H1 (cell line): ENCODE data around the gene OSCP1.

Experiments
- CHD1 ChIP-seq: IDR thresholded peaks from 2 replicates; pipeline ENCODE4 v1.6.1; 2012; ENCODE audit warnings: low read depth, low read length, improper control_type of control experiment
- CHD2 ChIP-seq: IDR thresholded peaks from 2 replicates; pipeline ENCODE4 v1.6.1; 2012; ENCODE audit warnings: low read length, improper control_type of control experiment
- EZH2 ChIP-seq: fragments of 200-600 bp; sonication (generic); IDR thresholded peaks from 2 replicates; pipeline ENCODE4 v1.7.1; 2012; ENCODE audit warnings: low read depth, mild to moderate bottlenecking, moderate library complexity, low read length, inconsistent platforms; ENCODE audit not compliant: severe bottlenecking
- GABPA ChIP-seq: IDR thresholded peaks from 2 replicates; pipeline ENCODE4 v1.6.1; 2011; ENCODE audit warnings: mild to moderate bottlenecking, low read length, moderate library complexity, borderline replicate concordance; ENCODE audit not compliant: insufficient read depth
- JUN ChIP-seq: IDR thresholded peaks from 2 replicates; pipeline ENCODE4 v1.6.1; 2011; ENCODE audit warnings: low read depth, mild to moderate bottlenecking, improper control_type of control experiment, low read length
- POLR2AphosphoS5 ChIP-seq: IDR thresholded peaks from 2 replicates; pipeline ENCODE4 v1.6.1; 2011; ENCODE audit warnings: low read depth, low read length
- TF ChIP-seq, protein P1 (sequence below), 3 experiments: IDR thresholded peaks; 1 replicate in 2 of 3; 2 replicates in 1 of 3; pipeline versions ENCODE4 v1.5.1 to v1.6.1; 2011; ENCODE audit warnings: low read length in 3 of 3, mild to moderate bottlenecking in 3 of 3, inconsistent platforms in 2 of 3, low read depth in 1 of 3, moderate library complexity in 1 of 3; ENCODE audit not compliant: insufficient read depth in 1 of 3; ENCODE audit errors: control extremely low read depth in 1 of 3
- TF ChIP-seq, protein P2 (sequence below): IDR thresholded peaks from 2 replicates; pipeline ENCODE4 v1.6.1; 2011; ENCODE audit warnings: low read depth, mild to moderate bottlenecking, low read length; ENCODE audit not compliant: insufficient read depth

DNA sequence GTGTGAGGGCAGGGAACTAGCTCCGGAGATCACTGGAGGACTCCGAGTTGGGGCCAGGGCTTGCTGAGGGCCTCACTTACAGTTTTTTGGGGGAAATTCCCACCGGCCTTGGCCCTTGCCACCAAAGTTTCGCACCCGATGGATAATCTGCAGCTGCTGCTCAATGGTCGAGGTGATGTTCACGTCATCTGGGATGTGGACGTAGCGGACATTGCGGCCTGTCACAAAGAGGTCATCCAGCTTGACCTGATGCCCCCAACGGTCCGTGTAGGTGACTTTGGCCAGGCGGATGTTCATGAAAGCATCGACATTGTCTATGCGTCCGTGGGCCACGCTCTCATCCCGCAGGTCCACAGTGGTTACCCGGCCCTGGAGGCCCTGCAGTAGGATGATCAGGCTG lies 56.6 kb downstream of the OSCP1 start:
- no peak for TF ChIP-seq POLR2AphosphoS5
- TF ChIP-seq, protein P1, sequence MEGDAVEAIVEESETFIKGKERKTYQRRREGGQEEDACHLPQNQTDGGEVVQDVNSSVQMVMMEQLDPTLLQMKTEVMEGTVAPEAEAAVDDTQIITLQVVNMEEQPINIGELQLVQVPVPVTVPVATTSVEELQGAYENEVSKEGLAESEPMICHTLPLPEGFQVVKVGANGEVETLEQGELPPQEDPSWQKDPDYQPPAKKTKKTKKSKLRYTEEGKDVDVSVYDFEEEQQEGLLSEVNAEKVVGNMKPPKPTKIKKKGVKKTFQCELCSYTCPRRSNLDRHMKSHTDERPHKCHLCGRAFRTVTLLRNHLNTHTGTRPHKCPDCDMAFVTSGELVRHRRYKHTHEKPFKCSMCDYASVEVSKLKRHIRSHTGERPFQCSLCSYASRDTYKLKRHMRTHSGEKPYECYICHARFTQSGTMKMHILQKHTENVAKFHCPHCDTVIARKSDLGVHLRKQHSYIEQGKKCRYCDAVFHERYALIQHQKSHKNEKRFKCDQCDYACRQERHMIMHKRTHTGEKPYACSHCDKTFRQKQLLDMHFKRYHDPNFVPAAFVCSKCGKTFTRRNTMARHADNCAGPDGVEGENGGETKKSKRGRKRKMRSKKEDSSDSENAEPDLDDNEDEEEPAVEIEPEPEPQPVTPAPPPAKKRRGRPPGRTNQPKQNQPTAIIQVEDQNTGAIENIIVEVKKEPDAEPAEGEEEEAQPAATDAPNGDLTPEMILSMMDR (IDR thresholded peaks at IDR 0.05; ENCODE audit: control extremely low read depth in 1 of 3, insufficient read depth in 1 of 3, low read depth in 1 of 3, low read length in 3 of 3), result no peak
- no peak for TF ChIP-seq CHD1
- no peak for TF ChIP-seq JUN
- TF ChIP-seq, protein P2, sequence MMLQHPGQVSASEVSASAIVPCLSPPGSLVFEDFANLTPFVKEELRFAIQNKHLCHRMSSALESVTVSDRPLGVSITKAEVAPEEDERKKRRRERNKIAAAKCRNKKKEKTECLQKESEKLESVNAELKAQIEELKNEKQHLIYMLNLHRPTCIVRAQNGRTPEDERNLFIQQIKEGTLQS, result no peak
- no peak for TF ChIP-seq GABPA
- TF ChIP-seq CHD2, result no peak
- TF ChIP-seq EZH2, result no peak
